NCI-H2029 (cell line): ENCODE measurements around the gene RND2.

Experiments used
- DNase-seq: peaks from one replicate; lab custom pipeline; 2025; lab: John Stamatoyannopoulos, UW

Gene RND2

GRCh38 chr17:43079641-43080302 lies 54.7 kb downstream of the RND2 start:
- no peak for DNase-seq
